KMS-11 (cell line): Measurements from ENCODE around the gene GSS.

Experiments
- H2AFZ ChIP-seq: fragments of 200-600 bp; sonication (generic); 2 replicates; pipeline ENCODE4 v1.6.1; 2016; ENCODE audit warnings: antibody characterized with exemption, mixed run types, low read depth
- H3K27ac ChIP-seq: fragments of 200-600 bp; sonication (generic); 2 replicates; pipeline ENCODE4 v1.6.1; 2016; ENCODE audit warnings: mild to moderate bottlenecking, mixed run types
- H3K27me3 ChIP-seq: fragments of 200-600 bp; sonication (generic); 2 replicates; pipeline ENCODE4 v1.6.1; 2017; ENCODE audit warnings: mild to moderate bottlenecking, low read depth, mixed run types, moderate library complexity; ENCODE audit not compliant: insufficient read depth
- H3K36me3 ChIP-seq: fragments of 200-600 bp; sonication (generic); 2 replicates; pipeline ENCODE4 v1.6.1; 2017; ENCODE audit warnings: mild to moderate bottlenecking, mixed run types; ENCODE audit not compliant: insufficient read depth
- H3K4me1 ChIP-seq: fragments of 200-600 bp; sonication (generic); 2 replicates; pipeline ENCODE4 v1.6.1; 2016; ENCODE audit warnings: mild to moderate bottlenecking, low read depth, mixed run types; ENCODE audit not compliant: poor library complexity, severe bottlenecking
- H3K4me2 ChIP-seq: fragments of 200-600 bp; sonication (generic); 2 replicates; pipeline ENCODE4 v1.7.0; 2016; ENCODE audit warnings: mild to moderate bottlenecking, mixed run types
- H3K4me3 ChIP-seq: fragments of 200-600 bp; sonication (generic); IDR thresholded peaks from 2 replicates; pipeline ENCODE4 v1.6.1; 2017; ENCODE audit warnings: low read depth, low read length, mixed read lengths; ENCODE audit not compliant: insufficient read depth
- H3K79me2 ChIP-seq: fragments of 200-600 bp; sonication (generic); 2 replicates; pipeline ENCODE4 v1.6.1; 2016; ENCODE audit warnings: low read depth, mixed run types; ENCODE audit not compliant: insufficient read depth
- H3K9ac ChIP-seq: fragments of 200-600 bp; sonication (generic); 2 replicates; pipeline ENCODE4 v1.6.1; 2016; ENCODE audit warnings: mild to moderate bottlenecking, mixed run types
- H4K20me1 ChIP-seq: fragments of 200-600 bp; sonication (generic); 2 replicates; pipeline ENCODE4 v1.6.1; 2016; ENCODE audit warnings: mild to moderate bottlenecking, mixed run types; ENCODE audit not compliant: insufficient read depth
- CTCF ChIP-seq: fragments of 200-600 bp; sonication (generic); conservative IDR thresholded peaks from 2 replicates; pipeline ENCODE4 v1.6.1; 2017; ENCODE audit warnings: low read depth, mild to moderate bottlenecking, antibody characterized with exemption, low read length, moderate library complexity, mixed read lengths

The GSS gene

GRCh38 chr20:34891166-34892062 is 64.2 kb downstream of the GSS start:
- Histone ChIP-seq H4K20me1 (no peaks in the 10 kb centered on the region), H3K4me1 (no peaks in the 10 kb centered on the region), H3K4me2 (no peak overlapping the region), H3K27ac (no peak overlapping the region), H3K4me3 (no peak overlapping the region), H3K79me2 (no peaks in the 10 kb centered on the region), H3K36me3 (no peaks in the 10 kb centered on the region), H2AFZ (no peak overlapping the region), H3K9ac (no peak overlapping the region), H3K27me3 (no peaks in the 10 kb centered on the region)
- TF ChIP-seq CTCF: no peak

- TF ChIP-seq CTCF: no peak
- Histone ChIP-seq H3K4me1 (no peaks in the 10 kb centered on the region), H3K4me2 (no peak overlapping the region), H4K20me1 (no peaks in the 10 kb centered on the region), H3K27me3 (no peaks in the 10 kb centered on the region), H3K79me2 (no peaks in the 10 kb centered on the region), H3K9ac (no peak overlapping the region), H2AFZ (no peak overlapping the region), H3K4me3 (no peak overlapping the region), H3K36me3 (no peaks in the 10 kb centered on the region), H3K27ac (no peak overlapping the region)
These were observed 67.1 kb downstream of the GSS start for GRCh38 chr20:34888468-34888867.

GRCh38 chr20:34887023-34887422 is 68.6 kb downstream of the GSS start:
- Histone ChIP-seq H3K4me1 (no peaks in the 10 kb centered on the region), H3K27ac (no peak overlapping the region), H3K27me3 (no peaks in the 10 kb centered on the region), H3K9ac (no peak overlapping the region), H3K79me2 (no peaks in the 10 kb centered on the region), H2AFZ (no peak overlapping the region), H3K4me2 (no peak overlapping the region), H3K36me3 (no peaks in the 10 kb centered on the region), H4K20me1 (no peaks in the 10 kb centered on the region), H3K4me3 (no peak overlapping the region)
- TF ChIP-seq CTCF: no peak

- H2AFZ ChIP-seq: no peak overlapping the region
- no peak overlapping the region for H3K4me3 ChIP-seq
- no peaks in the 10 kb centered on the region for H4K20me1 ChIP-seq
- no peaks in the 10 kb centered on the region for H3K27me3 ChIP-seq
- no peak overlapping the region for H3K4me2 ChIP-seq
- no peaks in the 10 kb centered on the region for H3K79me2 ChIP-seq
- TF ChIP-seq CTCF: no peak
- H3K4me1 ChIP-seq: no peaks in the 10 kb centered on the region
- H3K9ac ChIP-seq: no peak overlapping the region
- H3K27ac ChIP-seq: no peak overlapping the region
- H3K36me3 ChIP-seq: no peaks in the 10 kb centered on the region
These were observed 69.5 kb downstream of the GSS start for GRCh38 chr20:34886122-34886521.
